HepG2 (cell line): ENCODE results near the gene FAM3C. TPM values are rescaled to one million over a fixed set of nuclear protein-coding genes. Genes with fewer than 3 reads are reported as not detected.

Experiments used
- ARID4A ChIP-seq: sonication (generic); formaldehyde crosslinking; IDR thresholded peaks from 2 replicates; pipeline ENCODE4 v1.5.0; 2020; ENCODE audit warnings: mild to moderate bottlenecking, missing genetic modification reagents, borderline replicate concordance
- ATF4 ChIP-seq, 2 experiments: fragments of 450-650 bp in 1 of 2; sonication (generic) in 1 of 2; formaldehyde crosslinking; IDR thresholded peaks; 2 replicates each; pipeline versions ENCODE4 v1.5.0 to v1.8.0; 2020 to 2022; ENCODE audit warnings: mild to moderate bottlenecking in 1 of 2, missing genetic modification reagents in 1 of 2
- BHLHE40 ChIP-seq: IDR thresholded peaks from 2 replicates; pipeline ENCODE4 v1.6.1; 2011; ENCODE audit warnings: low read length, improper control_type of control experiment
- NR2F1 ChIP-seq, 2 experiments: fragments of 450-650 bp in 1 of 2; formaldehyde crosslinking in 1 of 2; IDR thresholded peaks; 2 replicates each; pipeline versions ENCODE4 v1.5.0 to v1.6.1; 2016 to 2020; ENCODE audit warnings: mild to moderate bottlenecking in 1 of 2, missing compliant biosample characterization in 1 of 2, missing genetic modification reagents in 1 of 2, moderate library complexity in 1 of 2
- ZFP36L1 ChIP-seq: sonication (generic); formaldehyde crosslinking; IDR thresholded peaks from 2 replicates; pipeline ENCODE4 v1.8.0; 2022; ENCODE audit warnings: mild to moderate bottlenecking, missing genetic modification reagents, moderate library complexity
- ZNF569 ChIP-seq: sonication (generic); formaldehyde crosslinking; IDR thresholded peaks from 2 replicates; pipeline ENCODE4 v1.5.0; 2020; ENCODE audit warnings: mild to moderate bottlenecking, missing genetic modification reagents, moderate library complexity, borderline replicate concordance
- ZNF607 ChIP-seq: sonication (generic); formaldehyde crosslinking; IDR thresholded peaks from 2 replicates; pipeline ENCODE4 v1.5.1; 2020; ENCODE audit warnings: missing genetic modification reagents, mild to moderate bottlenecking, borderline replicate concordance
- polyA plus RNA-seq, 8 experiments: library from polyadenylated mRNA; depleted of rRNA in 3 of 8; stranded (reverse) in 7 of 8; unstranded in 1 of 8; fragments of >200 nt; fragmentation: Illumina TruSeq in 4 of 8; extraction: Trizol in 4 of 8; gene quantifications; 2 replicates each; pipeline versions ENCODE4 v1.2.1 to v1.2.3, GENCODE V29; 2011 to 2016; ENCODE audit warnings: low read depth in 4 of 8, missing spikeins in 1 of 8, mixed read lengths in 1 of 8; ENCODE audit not compliant: insufficient read depth in 1 of 8
- total RNA-seq, 5 experiments: library from RNA; depleted of rRNA; stranded (reverse); fragments of >200 nt; fragmentation: Illumina TruSeq; extraction: Trizol; gene quantifications; 2 replicates each; pipeline ENCODE4 v1.2.3, GENCODE V29; 2016; ENCODE audit warnings: low read depth in 1 of 5

Gene FAM3C
- total and polyA plus RNA-seq, 2 of the 13 experiments (the other 11 are each of a cell fraction or from before 2014, with no cell fraction given), result 14.6 to 16.0 TPM

- TF ChIP-seq ARID4A, result peak; percentile 89; the same call in 1 of the 2 replicates
- TF ChIP-seq BHLHE40, result no peak
- no peak for TF ChIP-seq ZNF569 (CRISPR knock-in tag)
- no peak for TF ChIP-seq ATF4 (CRISPR knock-in tag; IDR thresholded peaks at IDR 0.05)
- TF ChIP-seq ZNF607 (CRISPR knock-in tag), result peak; percentile 73; the same call in 1 of the 2 replicates
- TF ChIP-seq ZFP36L1 (CRISPR knock-in tag), result peak; percentile 83
- 0 out of 4 replicates have a peak, but pooled peaks of 1 of the 2 experiments have one; percentile 4 for TF ChIP-seq NR2F1 (CRISPR knock-in tag; IDR thresholded peaks at IDR 0.05)
Observed at GRCh38 chr7:121395961-121396757, at the start of gene FAM3C (continued).
